T47D (cell line): Measurements from ENCODE around the gene RPS19BP1.
A peak's percentile ranks its signal among the peaks of the same experiment; 100 is the strongest.

Experiments used
- DNase-seq, 2 experiments: peaks; one replicate each; pipeline versions ENCODE4 v3.0.0 to v3.0.0-alpha.2; 2011 to 2012; ENCODE audit warnings: low read depth in 1 of 2, low spot score in 1 of 2
- JUND ChIP-seq: IDR thresholded peaks from 2 replicates; pipeline ENCODE4 v1.6.1; 2012; ENCODE audit warnings: low read depth
- in situ Hi-C: cut with HindIII; loops from 2 replicates; pipeline ENCODE4 v1.10.0; 2016; ENCODE audit warnings: low sequenced_read_pairs, low pct_unique_long_range_greater_than_20kb

RPS19BP1 gene

GRCh38 chr22:39553429-39553828 is 20.9 kb upstream of the RPS19BP1 start:
- TF ChIP-seq JUND: no peak
- in situ Hi-C loops: no loop called here
- DNase-seq: no peak

GRCh38 chr22:39547587-39547947 is 15.0 kb upstream of the RPS19BP1 start:
- no peak for DNase-seq
- in situ Hi-C loops: no loop called here
- TF ChIP-seq JUND: no peak

GRCh38 chr22:39546889-39547586 is 14.5 kb upstream of the RPS19BP1 start:
- DNase-seq: no peak
- TF ChIP-seq JUND: no peak
- in situ Hi-C loops: no loop called here

DNA sequence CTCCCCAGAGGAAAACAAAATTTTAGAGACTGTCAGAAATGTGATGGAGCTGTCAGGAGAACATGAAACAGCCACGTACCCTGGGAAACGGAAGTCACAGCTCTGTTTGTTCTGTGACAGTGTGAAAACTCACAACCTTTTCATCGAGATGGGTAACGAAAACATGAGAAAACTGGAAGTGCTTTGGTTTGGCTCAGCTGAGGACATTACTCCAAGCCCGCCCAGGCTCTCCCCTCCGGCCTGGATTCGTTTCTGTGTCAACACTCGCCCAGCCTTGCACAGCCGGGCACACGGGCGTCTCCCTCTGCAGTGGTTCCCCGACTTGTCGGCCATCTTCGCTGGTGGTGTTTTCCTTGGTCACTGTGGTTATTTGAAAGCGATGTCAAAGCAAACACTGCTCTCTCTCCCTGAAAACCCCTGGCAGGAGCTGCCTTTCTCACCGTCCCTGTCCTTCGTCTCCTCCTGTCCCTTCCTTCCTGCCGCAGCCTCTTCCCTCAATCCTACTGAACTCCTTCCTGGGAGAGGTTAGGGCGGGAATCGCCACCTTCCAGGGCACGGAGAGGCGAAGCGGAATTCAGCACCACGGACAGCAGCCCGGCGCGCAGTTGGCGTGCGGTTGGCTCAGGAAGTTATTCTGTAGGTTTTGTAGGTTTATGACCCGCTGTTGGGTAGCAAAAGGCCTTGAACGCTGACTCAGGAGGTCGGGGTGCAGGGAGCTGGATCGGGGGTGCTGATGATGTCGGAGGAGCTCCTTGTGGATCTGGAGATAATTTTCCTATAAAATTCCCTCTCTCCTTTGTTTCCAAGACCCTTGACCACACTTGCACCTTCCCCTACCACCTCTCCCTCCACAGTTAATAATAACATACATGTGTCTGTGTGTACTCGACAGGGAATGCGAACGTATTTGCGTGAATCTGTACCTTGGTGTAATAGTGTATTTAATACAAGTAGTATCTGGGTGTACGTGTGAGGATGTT is 13.1 kb upstream of the RPS19BP1 start:
- peak in 1 of 2 experiments; percentile 77 for DNase-seq
- TF ChIP-seq JUND: no peak
- in situ Hi-C loops: no loop called here

GRCh38 chr22:39543095-39543494 is 10.5 kb upstream of the RPS19BP1 start:
- in situ Hi-C loops: no loop called here
- no peak for TF ChIP-seq JUND
- no peak for DNase-seq

GRCh38 chr22:39537975-39538374 is 5.4 kb upstream of the RPS19BP1 start:
- no peak for TF ChIP-seq JUND
- in situ Hi-C loops: no loop called here

GRCh38 chr22:39536711-39537110 is 4.2 kb upstream of the RPS19BP1 start:
- in situ Hi-C loops: no loop called here
- no peak for TF ChIP-seq JUND
- no peak for DNase-seq

More at GRCh38 chr22:39537975-39538374, 5.4 kb upstream of the RPS19BP1 start:
- no peak for DNase-seq

DNA sequence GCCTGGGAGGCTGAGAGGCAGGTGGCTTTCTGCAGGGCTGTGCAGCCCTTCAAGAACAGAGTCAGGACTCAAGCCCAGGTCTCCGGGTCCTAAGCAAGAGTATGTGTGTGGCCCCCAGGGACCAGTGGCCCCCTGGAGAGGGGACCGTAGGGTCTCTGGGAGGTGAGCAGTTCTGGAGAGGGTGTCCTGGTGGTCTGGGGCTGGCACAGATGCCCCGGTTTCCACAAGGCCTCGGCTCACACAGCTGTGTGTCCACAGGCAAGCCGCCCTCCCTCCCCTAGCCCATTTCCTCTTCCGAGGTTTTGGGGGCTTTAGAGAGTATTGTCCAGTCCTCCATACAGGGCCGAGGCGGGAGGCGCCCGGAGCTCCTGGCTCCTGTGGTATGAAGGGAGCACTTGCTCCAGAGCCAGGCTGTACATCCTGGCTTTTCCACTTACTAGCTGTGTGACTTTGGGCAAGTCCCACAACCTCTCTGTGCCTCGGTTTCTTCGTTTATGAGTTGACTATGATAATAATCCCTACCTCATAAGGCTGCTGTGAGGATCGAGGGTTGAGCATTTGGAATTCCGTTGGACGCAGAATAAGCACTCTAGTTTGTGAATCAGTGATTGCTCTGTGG is 3.4 kb upstream of the RPS19BP1 start:
- no peak for TF ChIP-seq JUND
- no peak for DNase-seq
- in situ Hi-C loops: no loop called here

GRCh38 chr22:39535357-39535725 is 2.8 kb upstream of the RPS19BP1 start:
- in situ Hi-C loops: no loop called here
- no peak for DNase-seq
- TF ChIP-seq JUND: no peak

- TF ChIP-seq JUND: no peak
- DNase-seq: peak in 1 of 2 experiments; percentile 69
- in situ Hi-C loops: no loop called here
Measured at GRCh38 chr22:39534591-39535356, 2.2 kb upstream of the RPS19BP1 start.

DNA sequence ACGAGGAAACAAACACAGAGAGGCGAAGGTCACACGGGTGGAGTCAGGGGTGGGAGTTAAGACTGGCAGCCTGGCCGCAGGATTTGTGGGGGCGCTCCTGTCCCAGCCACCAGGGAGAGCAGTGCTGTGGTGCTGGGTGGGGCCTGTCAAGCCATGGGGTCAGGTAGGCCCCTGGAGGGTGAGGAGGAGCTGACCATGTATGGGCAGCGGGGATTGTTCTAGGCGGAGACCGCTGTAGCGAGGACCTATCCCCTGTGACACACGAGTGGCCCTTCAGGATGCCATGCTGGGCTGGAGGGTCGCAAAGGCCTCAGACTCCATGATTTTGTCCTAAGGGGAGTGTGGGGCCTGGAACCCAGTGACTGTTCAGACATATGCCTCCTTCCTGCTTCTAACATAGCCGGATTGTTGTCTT is 1.6 kb upstream of the RPS19BP1 start:
- no peak for DNase-seq
- in situ Hi-C loops: no loop called here
- TF ChIP-seq JUND: no peak

- no peak for TF ChIP-seq JUND
- in situ Hi-C loops: no loop called here
- no peak for DNase-seq
Measured at GRCh38 chr22:39530692-39531331, 1.7 kb downstream of the RPS19BP1 start.
